Fibroblast of the aortic adventitia (primary cell): ENCODE measurements around the gene ARHGEF7. TPM values are rescaled to one million over a fixed set of nuclear protein-coding genes. Genes with fewer than 3 reads are reported as not detected.

Experiments
- DNase-seq: peaks from one replicate; pipeline ENCODE4 v3.0.0-alpha.2; 2010; ENCODE audit warnings: low read depth
- H3K4me3 ChIP-seq: 2 replicates; pipeline ENCODE4 v1.5.1; 2011; ENCODE audit warnings: low read depth, mild to moderate bottlenecking, control low read depth, low read length, moderate library complexity
- CTCF ChIP-seq: IDR thresholded peaks from 2 replicates; pipeline ENCODE4 v1.5.1; 2011; ENCODE audit warnings: mild to moderate bottlenecking, low read length, control low read depth, inconsistent platforms; ENCODE audit not compliant: insufficient read depth
- total RNA-seq: library from RNA; depleted of rRNA; stranded (reverse); fragments of >200 nt; gene quantifications from 2 replicates; pipeline ENCODE4 v1.2.3, GENCODE V29; 2012; ENCODE audit warnings: low replicate concordance

ARHGEF7 gene
- total RNA-seq, 1 donor: 35.9 TPM

GRCh38 chr13:111304041-111304544, 189.0 kb downstream of the ARHGEF7 start:
- H3K4me3 ChIP-seq: no peak overlapping the region
- DNase-seq: no peak
- no peak for TF ChIP-seq CTCF

- no peak for DNase-seq
- no peak overlapping the region for H3K4me3 ChIP-seq
- no peak for TF ChIP-seq CTCF
These were observed 189.6 kb downstream of the ARHGEF7 start for GRCh38 chr13:111304603-111305289.

- no peak for TF ChIP-seq CTCF
- no peak for DNase-seq
- H3K4me3 ChIP-seq: no peak overlapping the region
These were observed 198.0 kb downstream of the ARHGEF7 start for GRCh38 chr13:111312944-111313590.

GRCh38 chr13:111313911-111314425, 198.9 kb downstream of the ARHGEF7 start:
- no peak for DNase-seq
- no peak for TF ChIP-seq CTCF
- H3K4me3 ChIP-seq: no peak overlapping the region

GRCh38 chr13:111314852-111315251, 199.7 kb downstream of the ARHGEF7 start:
- no peak overlapping the region for H3K4me3 ChIP-seq
- TF ChIP-seq CTCF: no peak
- no peak for DNase-seq

- no peak for TF ChIP-seq CTCF
- H3K4me3 ChIP-seq: no peak overlapping the region
- DNase-seq: no peak
These were observed 200.4 kb downstream of the ARHGEF7 start for GRCh38 chr13:111315347-111315995.
